H1 (cell line): Measurements from ENCODE around the gene EPB41L4B. TPM values are rescaled to one million over a fixed set of nuclear protein-coding genes. Genes with fewer than 3 reads are reported as not detected.

Experiments used
- ATF3 ChIP-seq: IDR thresholded peaks from 2 replicates; pipeline ENCODE4 v1.6.1; 2011; ENCODE audit warnings: low read depth, mild to moderate bottlenecking, low read length; ENCODE audit not compliant: insufficient read depth
- KDM5A ChIP-seq: fragments of 200-600 bp; IDR thresholded peaks from 2 replicates; pipeline ENCODE4 v1.7.1; 2012; ENCODE audit warnings: mild to moderate bottlenecking, low read length, inconsistent platforms, mixed read lengths
- MAFK ChIP-seq: IDR thresholded peaks from 2 replicates; pipeline ENCODE4 v1.6.1; 2012; ENCODE audit warnings: low read depth, mild to moderate bottlenecking, improper control_type of control experiment, low read length
- PHF8 ChIP-seq: fragments of 200-600 bp; sonication (generic); conservative IDR thresholded peaks from 2 replicates; pipeline ENCODE4 v1.7.1; 2012; ENCODE audit warnings: low read depth, mild to moderate bottlenecking, inconsistent platforms, low read length, moderate library complexity
- SP2 ChIP-seq: IDR thresholded peaks from 2 replicates; pipeline ENCODE4 v1.6.1; 2012; ENCODE audit warnings: mild to moderate bottlenecking, low read length, inconsistent platforms
- YY1 ChIP-seq: IDR thresholded peaks from 2 replicates; pipeline ENCODE4 v1.6.1; 2011; ENCODE audit warnings: low read depth, mild to moderate bottlenecking, low read length
- ZNF274 ChIP-seq: IDR thresholded peaks from 2 replicates; pipeline ENCODE4 v1.7.0; 2012; ENCODE audit warnings: low read length, borderline replicate concordance; ENCODE audit errors: extremely low read depth
- polyA plus RNA-seq, 7 experiments: library from polyadenylated mRNA; depleted of rRNA in 3 of 7; stranded (reverse) in 5 of 7; unstranded in 2 of 7; fragments of >200 nt in 5 of 7; fragments of 200-250 nt in 2 of 7; gene quantifications; 1 replicate in 5 of 7; 2 replicates in 1 of 7; 4 replicates in 1 of 7; pipeline versions ENCODE4 v1.2.1 to v1.2.3, GENCODE V29; 2011 to 2013; ENCODE audit warnings: missing spikeins in 2 of 7, mixed read lengths in 2 of 7
- total RNA-seq: library from RNA; stranded (reverse); fragmentation: NEBNext Ultra II Directional; extraction: Animal tissue kit (Norgen Biotek cat#: 25700); gene quantifications from 2 replicates; pipeline ENCODE4 v1.2.1, GENCODE V29; 2021

The EPB41L4B gene
- total and polyA plus RNA-seq, 2 of the 8 experiments (the other 6 are each of a cell fraction or from before 2014, with no cell fraction given), result 11.9 to 25.0 TPM

GRCh38 chr9:109242014-109242413 lies 78.8 kb downstream of the EPB41L4B start (continued):
- TF ChIP-seq ATF3 (no peak), KDM5A (no peak), PHF8 (no peak), SP2 (no peak), ZNF274 (no peak), YY1 (no peak), MAFK (no peak)
